Pulmonary artery endothelial cell (primary cell): Measurements from ENCODE around the gene SSMEM1. TPM values are rescaled to one million over a fixed set of nuclear protein-coding genes. Genes with fewer than 3 reads are reported as not detected.
"Not testable (repeated sequence)": the region's sequence is repeated elsewhere in the genome, so short reads cannot be mapped to it uniquely, and the experiment has no call there.

Experiments
- DNase-seq: peaks from one replicate; pipeline ENCODE4 v3.0.0-alpha.2; 2011; ENCODE audit warnings: low read depth, low spot score
- total RNA-seq: library from RNA; depleted of rRNA; stranded (reverse); fragments of >200 nt; gene quantifications from 2 replicates; pipeline ENCODE4 v1.2.3, GENCODE V29; 2014

SSMEM1 gene, protein sequence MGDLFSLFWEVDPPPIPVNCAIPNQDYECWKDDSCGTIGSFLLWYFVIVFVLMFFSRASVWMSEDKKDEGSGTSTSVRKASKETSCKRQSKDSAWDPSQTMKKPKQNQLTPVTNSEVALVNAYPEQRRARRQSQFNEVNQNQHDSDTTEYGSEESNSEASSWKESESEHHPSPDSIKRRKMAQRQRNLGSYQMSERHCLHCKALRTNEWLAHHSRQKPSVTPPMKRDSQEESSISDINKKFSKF
- not detected in 2 replicates for total RNA-seq

DNA sequence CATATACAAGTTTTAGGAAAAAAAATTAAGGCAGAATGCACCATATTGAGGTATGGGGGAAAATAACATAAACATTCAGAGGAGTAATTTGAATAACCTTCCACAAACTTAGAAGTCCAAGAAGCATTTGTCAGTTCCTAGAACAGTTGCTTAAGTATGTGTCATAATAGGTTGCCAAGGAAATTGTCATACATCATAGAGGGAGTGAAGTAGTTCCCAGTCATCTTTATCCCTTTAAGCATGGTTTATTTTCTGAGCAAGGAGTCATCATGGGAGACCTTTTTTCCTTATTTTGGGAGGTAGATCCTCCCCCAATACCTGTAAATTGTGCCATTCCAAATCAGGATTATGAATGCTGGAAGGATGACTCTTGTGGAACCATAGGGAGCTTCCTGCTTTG is at the start of gene SSMEM1:
TSS of gene SSMEM1 (plus strand) at position 219 of the 400 bp plus-strand sequence. CDS start at position 270, 51 bp downstream.
- no peak for DNase-seq

DNA sequence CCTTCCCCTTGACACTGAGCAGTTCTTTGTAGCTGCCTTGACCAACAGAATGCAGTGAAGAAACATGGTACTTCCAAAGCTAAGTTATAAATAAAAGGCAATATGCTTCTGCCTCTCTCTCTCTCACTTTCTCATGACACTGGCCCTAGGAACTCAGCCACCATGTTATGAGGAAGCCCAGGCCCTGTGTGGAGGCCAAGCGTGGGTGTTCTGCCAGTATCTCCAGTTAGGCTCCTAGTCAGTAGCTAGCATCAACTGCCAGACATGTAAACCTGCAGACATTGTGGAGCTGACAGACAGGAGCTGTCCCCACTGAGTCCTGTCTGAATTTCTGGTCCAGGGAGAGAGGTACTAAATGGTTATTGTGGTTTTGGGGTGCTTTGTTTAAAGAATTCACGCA is 47.6 kb upstream of the SSMEM1 start:
- no peak for DNase-seq

GRCh38 chr7:130160455-130160854 is 47.2 kb upstream of the SSMEM1 start:
- DNase-seq: no peak

- DNase-seq: no peak
Observed at GRCh38 chr7:130162196-130162595, 45.5 kb upstream of the SSMEM1 start.

GRCh38 chr7:130174237-130174959 is 33.3 kb upstream of the SSMEM1 start:
- DNase-seq: no peak

DNA sequence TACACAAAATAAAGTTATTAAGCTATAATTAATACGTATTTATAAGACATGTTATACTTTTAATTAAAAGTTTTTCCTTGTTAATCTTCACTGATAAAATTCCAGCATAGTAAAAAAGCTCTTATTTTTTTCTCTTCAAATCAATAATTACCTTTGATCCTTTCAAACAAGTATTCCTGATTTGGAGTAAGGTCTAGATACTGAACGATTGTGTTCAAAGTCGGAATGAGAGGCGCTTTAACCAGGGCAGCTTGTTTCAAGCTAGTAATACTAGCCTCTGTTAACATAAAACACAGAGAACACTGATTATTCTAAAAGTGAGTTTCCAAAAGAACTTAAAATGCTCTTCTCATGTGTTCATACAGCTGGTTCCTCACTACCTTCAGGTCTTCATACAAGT is 29.4 kb upstream of the SSMEM1 start:
- DNase-seq: no peak

DNA sequence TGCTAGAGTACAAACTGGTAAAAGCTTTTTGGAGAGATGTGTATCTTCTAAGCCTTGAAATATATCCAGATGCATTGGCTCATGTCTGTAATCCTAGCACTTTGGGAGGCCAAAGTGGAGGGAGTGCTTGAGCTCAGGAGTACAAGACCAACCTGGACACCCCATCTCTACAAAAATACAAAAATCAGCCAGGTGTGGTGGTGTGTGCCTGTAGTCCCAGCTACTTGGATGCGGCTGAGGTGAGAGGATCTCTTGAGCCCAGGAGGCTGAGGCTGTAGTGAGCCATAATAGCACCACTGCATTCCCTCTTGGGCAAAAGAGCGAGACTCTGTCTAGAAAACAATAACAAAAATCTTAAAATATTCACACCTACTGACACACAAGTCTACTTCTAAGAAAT is 28.0 kb upstream of the SSMEM1 start:
- no peak for DNase-seq

DNA sequence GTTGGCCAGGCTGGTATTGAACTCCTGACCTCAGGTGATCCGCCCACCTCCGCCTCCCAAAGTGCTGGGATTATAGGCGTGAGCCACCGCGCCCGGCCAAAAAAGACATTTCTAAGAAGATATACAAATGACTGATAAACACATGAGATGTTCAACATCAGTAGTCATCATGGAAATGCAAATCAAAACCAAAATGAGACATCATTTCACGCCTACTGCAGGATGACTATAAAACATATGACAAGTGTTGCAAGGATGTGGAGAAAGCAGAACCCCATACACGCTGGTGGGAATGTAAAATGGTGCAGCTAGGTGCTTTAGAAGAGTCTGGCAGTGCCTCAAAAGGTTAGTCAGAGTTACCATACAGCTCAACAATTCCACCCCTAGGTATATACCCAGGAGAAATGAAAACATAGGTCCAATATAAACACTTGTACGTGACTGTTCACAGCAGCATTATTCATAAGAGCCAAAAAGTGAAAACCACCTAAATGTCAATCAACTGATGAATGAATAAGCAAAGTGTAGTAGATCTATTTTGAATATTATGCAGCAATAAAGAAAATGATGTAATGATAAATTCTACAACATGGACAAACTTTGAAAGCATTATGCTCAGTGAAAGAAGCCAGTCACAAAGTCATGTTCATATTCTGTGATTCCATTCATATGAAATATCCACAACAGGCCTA is 26.9 kb upstream of the SSMEM1 start:
- no peak for DNase-seq

- no peak for DNase-seq
Observed at GRCh38 chr7:130181263-130181605, 26.4 kb upstream of the SSMEM1 start.

DNA sequence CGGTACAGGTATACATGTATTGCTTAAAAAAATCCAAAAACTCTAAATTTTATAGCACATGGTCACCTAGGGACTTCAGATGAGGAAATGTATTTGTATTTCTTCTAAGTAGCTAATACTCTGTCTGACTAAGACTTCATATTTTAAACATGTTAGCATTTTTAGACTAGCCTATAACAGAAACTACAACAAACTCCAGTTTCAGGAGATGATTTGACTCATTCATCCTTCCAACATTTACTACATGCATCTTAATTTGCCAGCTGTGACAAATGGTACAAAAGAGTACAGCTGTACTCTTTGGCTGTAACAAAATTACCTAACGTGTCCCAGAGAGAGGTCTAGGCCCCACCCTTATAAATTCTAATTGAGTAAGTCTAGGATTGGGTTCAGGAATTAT is 24.7 kb upstream of the SSMEM1 start:
- no peak for DNase-seq

GRCh38 chr7:130184349-130184748 is 23.3 kb upstream of the SSMEM1 start:
- not testable (repeated sequence) for DNase-seq

GRCh38 chr7:130187360-130187759 is 20.3 kb upstream of the SSMEM1 start:
- DNase-seq: no peak

- DNase-seq: no peak
Observed at GRCh38 chr7:130189343-130189742, 18.3 kb upstream of the SSMEM1 start.

GRCh38 chr7:130191791-130192190 is 15.9 kb upstream of the SSMEM1 start:
- no peak for DNase-seq

GRCh38 chr7:130195396-130195795 is 12.3 kb upstream of the SSMEM1 start:
- DNase-seq: no peak

- no peak for DNase-seq
Observed at GRCh38 chr7:130196476-130196875, 11.2 kb upstream of the SSMEM1 start.

- DNase-seq: no peak
Observed at GRCh38 chr7:130197094-130197493, 10.6 kb upstream of the SSMEM1 start.

DNA sequence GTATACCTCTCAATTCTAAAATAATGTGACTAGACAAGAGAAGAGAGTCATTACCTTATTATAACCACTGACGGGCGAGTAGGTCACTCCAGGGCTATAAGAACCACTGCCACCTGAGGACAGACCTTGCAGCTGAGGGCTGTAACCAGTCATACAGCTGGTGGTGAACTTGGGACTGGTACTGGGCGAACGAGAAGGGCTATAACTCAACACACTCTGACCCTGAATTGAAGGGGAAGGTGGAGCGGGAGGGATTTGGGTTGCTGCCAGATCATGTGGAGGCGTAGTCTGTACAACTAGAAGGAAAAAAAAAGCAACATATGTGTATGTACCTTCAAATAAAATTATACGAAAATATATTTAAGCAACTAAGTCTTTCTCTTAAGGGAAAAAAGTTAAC is 5.9 kb upstream of the SSMEM1 start:
- no peak for DNase-seq

- DNase-seq: peak; percentile 89
Observed at GRCh38 chr7:130205084-130205947, 2.3 kb upstream of the SSMEM1 start, which contains the start of gene TMEM209. TSS of gene TMEM209 (minus strand) at chr7:130205406. CDS start at chr7:130205375, 31 bp downstream.

GRCh38 chr7:130207033-130207432 is 627 bp upstream of the SSMEM1 start:
- DNase-seq: no peak

- DNase-seq: no peak
Observed at GRCh38 chr7:130208516-130208915, 856 bp downstream of the SSMEM1 start.
